GM12872 (cell line): ENCODE measurements around the gene ADAM17.

Experiments
- CTCF ChIP-seq: IDR thresholded peaks from 3 replicates; pipeline ENCODE4 v1.5.1; 2011; ENCODE audit warnings: low read depth, mild to moderate bottlenecking, low read length, moderate library complexity; ENCODE audit not compliant: insufficient read depth

ADAM17 gene

GRCh38 chr2:9574331-9574730 is 18.7 kb upstream of the ADAM17 start:
- TF ChIP-seq CTCF, result no peak

GRCh38 chr2:9573840-9574239 is 18.2 kb upstream of the ADAM17 start:
- TF ChIP-seq CTCF, result peak; percentile 35; the same call in 2 of the 3 replicates

- no peak for TF ChIP-seq CTCF
Measured at GRCh38 chr2:9573013-9573720, 17.5 kb upstream of the ADAM17 start.

GRCh38 chr2:9570182-9571060 is 14.8 kb upstream of the ADAM17 start:
- TF ChIP-seq CTCF, result no peak

- no peak for TF ChIP-seq CTCF
Measured at GRCh38 chr2:9565436-9566153, 10.0 kb upstream of the ADAM17 start.

- TF ChIP-seq CTCF, result no peak
Measured at GRCh38 chr2:9560628-9561027, 5.0 kb upstream of the ADAM17 start.

GRCh38 chr2:9558948-9559381 is 3.3 kb upstream of the ADAM17 start:
- TF ChIP-seq CTCF, result no peak
